ENCODE data around the gene ZBTB12. TPM values are rescaled to one million over a fixed set of nuclear protein-coding genes. Genes with fewer than 3 reads are reported as not detected.
A peak's percentile ranks its signal among the peaks of the same experiment; 100 is the strongest.

Gene ZBTB12
- total and polyA plus RNA-seq, 2 of the 8 experiments (the other 6 are each of a cell fraction or from before 2014, with no cell fraction given) = 20.7 to 40.8 TPM

- no peak within 1 kb of the TSS for H3K23ac ChIP-seq (ENCODE audit: insufficient read length)
- peak within 1 kb of the TSS; percentile 22 for H4K91ac ChIP-seq (replicated peaks; ENCODE audit: insufficient read length, low read length)
- H4K20me1 ChIP-seq (replicated peaks in 1 of 2; ENCODE audit: control insufficient read depth in 1 of 2, insufficient read depth in 2 of 2, low read length in 2 of 2) = no peaks in the 10 kb centered on the region
- no peak within 1 kb of the TSS for H2BK20ac ChIP-seq (ENCODE audit: low read length)
- H3K4ac ChIP-seq (replicated peaks; ENCODE audit: insufficient read length, low read depth, low read length) = no peak within 1 kb of the TSS
- no peak within 1 kb of the TSS for H3K18ac ChIP-seq (ENCODE audit: extremely low read depth, low read length)
- no peak within 1 kb of the TSS for H3K56ac ChIP-seq (replicated peaks; ENCODE audit: insufficient read length, low read depth, low read length)
- no peaks in the 10 kb centered on the region for H3K79me1 ChIP-seq (ENCODE audit: low read depth, low read length)
- no peak within 1 kb of the TSS for H2BK120ac ChIP-seq (replicated peaks; ENCODE audit: low read depth, low read length)
- no peak within 1 kb of the TSS for H2BK15ac ChIP-seq (ENCODE audit: low read length)
- no peak within 1 kb of the TSS for H3K4me2 ChIP-seq (ENCODE audit: insufficient read depth in 1 of 2, low read depth in 2 of 2, low read length in 2 of 2)
- no peaks in the 10 kb centered on the region for H3K9me3 ChIP-seq (ENCODE audit: insufficient read depth in 2 of 2, low read depth in 1 of 2, low read length in 1 of 2)
- H3K9ac ChIP-seq (replicated peaks in 1 of 4; ENCODE audit: extremely low read depth in 1 of 4, low read depth in 3 of 4, low read length in 3 of 4) = no peak within 1 kb of the TSS
- no peak within 1 kb of the TSS for H2BK5ac ChIP-seq (ENCODE audit: low read depth, low read length)
- POLR2A ChIA-PET (ENCODE audit: partially characterized antibody) = interaction anchor here (1.4 kb wide), 1 partner anchor 23 kb away, joined by 4 read pairs; no protein-coding TSS in a partner anchor
- no peaks in the 10 kb centered on the region for H3K27me3 ChIP-seq (replicated peaks in 1 of 4; ENCODE audit: control insufficient read depth in 3 of 4, extremely low read depth in 1 of 4, insufficient read depth in 3 of 4, low read length in 3 of 4)
- H3K79me2 ChIP-seq (ENCODE audit: control insufficient read depth in 1 of 2, insufficient read depth in 2 of 2, low read length in 2 of 2) = no peaks in the 10 kb centered on the region
- H3K36me3 ChIP-seq (ENCODE audit: control insufficient read depth in 2 of 4, insufficient read depth in 4 of 4, low read length in 3 of 4) = no peaks in the 10 kb centered on the region
- FAIRE-seq (no peak), DNase-seq (ENCODE audit: low read depth in 1 of 2, low spot score in 2 of 2) (no peak)
- H2AFZ ChIP-seq (ENCODE audit: low read length) = peak within 1 kb of the TSS; percentile 84; the same call in 1 of the 2 replicates
- no peaks in the 10 kb centered on the region for H3K23me2 ChIP-seq (ENCODE audit: low read depth, low read length)
- 83% methylated on average over 11 of the region's 11 CpGs; no CpG with 5 or more reads in 1 of the 2 experiments for WGBS, 2 experiments (ENCODE audit: extremely low coverage in 1 of 2, insufficient coverage in 1 of 2, insufficient read length in 1 of 2, insufficient replicate concordance in 2 of 2, low coverage in 1 of 2, low lambda C conversion rate in 2 of 2, missing lambda C conversion rate in 1 of 2)
- CTCF ChIA-PET (ENCODE audit: partially characterized antibody) = no interaction called here
- H3K4me1 ChIP-seq (replicated peaks in 1 of 4; ENCODE audit: control insufficient read depth in 3 of 4, insufficient read depth in 4 of 4, low read length in 3 of 4) = no peaks in the 10 kb centered on the region
- H3K14ac ChIP-seq (ENCODE audit: insufficient read length) = no peak within 1 kb of the TSS
- no peak within 1 kb of the TSS for H3K4me3 ChIP-seq (ENCODE audit: extremely low read depth in 1 of 4, insufficient read depth in 2 of 4, low read depth in 3 of 4, low read length in 4 of 4)
- no peak within 1 kb of the TSS for H4K8ac ChIP-seq (ENCODE audit: extremely low read depth, insufficient read depth, low read length)
- no peak within 1 kb of the TSS for H3K27ac ChIP-seq (ENCODE audit: low read depth, low read length)
- H2BK12ac ChIP-seq (ENCODE audit: low read depth, low read length) = no peak within 1 kb of the TSS
- H4K5ac ChIP-seq (ENCODE audit: insufficient read length, low read depth, low read length) = no peak within 1 kb of the TSS
- no peak within 1 kb of the TSS for H2AK5ac ChIP-seq (ENCODE audit: low read depth, low read length)
- no peak for TF ChIP-seq MAFK (IDR thresholded peaks at IDR 0.05; ENCODE audit: low read depth, low read length)
- no peak for TF ChIP-seq HDAC6 (IDR thresholded peaks at IDR 0.05; ENCODE audit: low read depth, low read length)
- TF ChIP-seq CREB1 (IDR thresholded peaks at IDR 0.05) = no peak
- TF ChIP-seq TCF12 (IDR thresholded peaks at IDR 0.05; ENCODE audit: low read depth, low read length) = no peak
- no peak for TF ChIP-seq SIRT6 (IDR thresholded peaks at IDR 0.05; ENCODE audit: low read length)
- TF ChIP-seq POU5F1 (IDR thresholded peaks at IDR 0.05; ENCODE audit: low read depth, low read length) = no peak
- TF ChIP-seq RFX5 (IDR thresholded peaks at IDR 0.05; ENCODE audit: borderline replicate concordance, low read depth, low read length) = no peak
- TF ChIP-seq, protein P1, sequence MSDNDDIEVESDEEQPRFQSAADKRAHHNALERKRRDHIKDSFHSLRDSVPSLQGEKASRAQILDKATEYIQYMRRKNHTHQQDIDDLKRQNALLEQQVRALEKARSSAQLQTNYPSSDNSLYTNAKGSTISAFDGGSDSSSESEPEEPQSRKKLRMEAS (IDR thresholded peaks at IDR 0.05) = no peak
- TF ChIP-seq EP300 (IDR thresholded peaks at IDR 0.05; ENCODE audit: borderline replicate concordance in 1 of 2, low read depth in 2 of 2, low read length in 2 of 2) = no peak
- TF ChIP-seq SIN3A (conservative IDR thresholded peaks at IDR 0.05 in 1 of 2, IDR thresholded peaks at IDR 0.05 in 1 of 2; ENCODE audit: low read depth in 1 of 2, low read length in 2 of 2) = no peak
- TF ChIP-seq, protein P2, sequence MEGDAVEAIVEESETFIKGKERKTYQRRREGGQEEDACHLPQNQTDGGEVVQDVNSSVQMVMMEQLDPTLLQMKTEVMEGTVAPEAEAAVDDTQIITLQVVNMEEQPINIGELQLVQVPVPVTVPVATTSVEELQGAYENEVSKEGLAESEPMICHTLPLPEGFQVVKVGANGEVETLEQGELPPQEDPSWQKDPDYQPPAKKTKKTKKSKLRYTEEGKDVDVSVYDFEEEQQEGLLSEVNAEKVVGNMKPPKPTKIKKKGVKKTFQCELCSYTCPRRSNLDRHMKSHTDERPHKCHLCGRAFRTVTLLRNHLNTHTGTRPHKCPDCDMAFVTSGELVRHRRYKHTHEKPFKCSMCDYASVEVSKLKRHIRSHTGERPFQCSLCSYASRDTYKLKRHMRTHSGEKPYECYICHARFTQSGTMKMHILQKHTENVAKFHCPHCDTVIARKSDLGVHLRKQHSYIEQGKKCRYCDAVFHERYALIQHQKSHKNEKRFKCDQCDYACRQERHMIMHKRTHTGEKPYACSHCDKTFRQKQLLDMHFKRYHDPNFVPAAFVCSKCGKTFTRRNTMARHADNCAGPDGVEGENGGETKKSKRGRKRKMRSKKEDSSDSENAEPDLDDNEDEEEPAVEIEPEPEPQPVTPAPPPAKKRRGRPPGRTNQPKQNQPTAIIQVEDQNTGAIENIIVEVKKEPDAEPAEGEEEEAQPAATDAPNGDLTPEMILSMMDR (IDR thresholded peaks at IDR 0.05; ENCODE audit: control extremely low read depth in 1 of 3, insufficient read depth in 1 of 3, low read depth in 1 of 3, low read length in 3 of 3) = no peak
Measured at GRCh38 chr6:31927242-31927862, 25.5 kb upstream of the ZBTB12 start, which contains the start of gene C2. Gene C2 (plus strand): TSS chr6:31927717. CDS start chr6:31927753, 36 bp downstream.
